Naive B cell (primary cell): Measurements from ENCODE around the gene TRAF7. TPM values are rescaled to one million over a fixed set of nuclear protein-coding genes. Genes with fewer than 3 reads are reported as not detected.
"Not testable (repeated sequence)": the region's sequence is repeated elsewhere in the genome, so short reads cannot be mapped to it uniquely, and the experiment has no call there.

Experiments
- ATAC-seq, 2 donors: fragments of 150-1000 bp; cut with Tn5 transposase; 2 replicates each; pipeline ENCODE4 v1.10.0; 2021; ENCODE audit warnings: low read depth in 2 of 2, mild to moderate bottlenecking in 2 of 2, moderate library complexity in 2 of 2
- DNase-seq: peaks from one replicate; pipeline ENCODE4 v3.0.0; 2022
- H3K27ac Mint-ChIP-seq, 6 donors: one replicate each; pipeline ENCODE4 v1.8.0; 2020 to 2022; ENCODE audit warnings: mild to moderate bottlenecking in 6 of 6, mixed read lengths in 6 of 6, moderate library complexity in 5 of 6, inconsistent platforms in 2 of 6
- H3K27me3 Mint-ChIP-seq, 3 donors: one replicate each; pipeline ENCODE4 v1.8.0; 2021 to 2022; ENCODE audit warnings: mixed read lengths in 3 of 3, mild to moderate bottlenecking in 1 of 3
- H3K36me3 Mint-ChIP-seq, 2 donors: one replicate each; pipeline ENCODE4 v1.8.0; 2020 to 2022; ENCODE audit warnings: mixed read lengths in 2 of 2, inconsistent platforms in 1 of 2, mild to moderate bottlenecking in 1 of 2
- H3K4me1 Mint-ChIP-seq, 3 donors: one replicate each; pipeline ENCODE4 v1.8.0; 2020 to 2022; ENCODE audit warnings: mixed read lengths in 3 of 3, inconsistent platforms in 1 of 3, mild to moderate bottlenecking in 1 of 3, moderate library complexity in 1 of 3
- H3K4me3 Mint-ChIP-seq, 8 donors: one replicate each; pipeline ENCODE4 v1.8.0; 2020 to 2022; ENCODE audit warnings: mild to moderate bottlenecking in 8 of 8, mixed read lengths in 8 of 8, moderate library complexity in 8 of 8, inconsistent platforms in 2 of 8
- H3K9me3 Mint-ChIP-seq, 7 donors: one replicate each; pipeline ENCODE4 v1.8.0; 2020 to 2022; ENCODE audit warnings: mixed read lengths in 7 of 7, mild to moderate bottlenecking in 5 of 7, inconsistent platforms in 2 of 7, moderate library complexity in 1 of 7
- polyA plus RNA-seq, 6 donors: library from polyadenylated mRNA; unstranded; fragments of 300-500 nt; fragmentation: Illumina TruSeq; gene quantifications; one replicate each; pipeline ENCODE4 v1.2.3, GENCODE V29; 2021; ENCODE audit warnings: low read depth in 6 of 6

TRAF7 gene
- polyA plus RNA-seq, 6 donors from 2014 or later, result 4.2 to 9.4 (median 5.6) TPM

DNA sequence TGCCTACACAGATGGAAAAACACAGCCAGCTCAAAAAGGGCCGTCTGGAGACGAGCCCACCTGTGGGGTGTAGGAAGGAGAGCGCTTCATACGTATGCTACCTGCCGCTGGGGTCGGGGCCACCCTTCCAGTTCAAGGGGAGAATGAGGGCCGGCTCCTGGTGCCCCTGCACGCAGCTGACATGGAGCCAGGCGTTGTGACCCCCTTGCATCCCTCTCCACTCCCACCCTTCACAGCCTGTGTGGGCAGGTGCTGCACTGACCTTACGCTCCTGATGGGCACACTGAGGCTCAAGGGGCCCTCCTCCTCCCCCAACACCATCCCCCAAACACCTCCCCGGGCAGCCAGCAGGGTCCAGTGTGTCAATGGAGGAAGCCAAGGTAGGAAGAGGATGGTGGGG lies 30.0 kb upstream of the TRAF7 start:
- H3K27ac Mint-ChIP-seq, result peak overlapping the region in 3 of 6 donors; percentile 49 to 84 (median 78)
- peaks cover 13 to 32% (median 31%) of the 10 kb centered on the region in 3 donors for H3K4me1 Mint-ChIP-seq
- not testable (repeated sequence) for H3K27me3 Mint-ChIP-seq, H3K9me3 Mint-ChIP-seq, ATAC-seq, H3K36me3 Mint-ChIP-seq, DNase-seq
- H3K4me3 Mint-ChIP-seq, result peak overlapping the region in 1 of 8 donors; percentile 25

DNA sequence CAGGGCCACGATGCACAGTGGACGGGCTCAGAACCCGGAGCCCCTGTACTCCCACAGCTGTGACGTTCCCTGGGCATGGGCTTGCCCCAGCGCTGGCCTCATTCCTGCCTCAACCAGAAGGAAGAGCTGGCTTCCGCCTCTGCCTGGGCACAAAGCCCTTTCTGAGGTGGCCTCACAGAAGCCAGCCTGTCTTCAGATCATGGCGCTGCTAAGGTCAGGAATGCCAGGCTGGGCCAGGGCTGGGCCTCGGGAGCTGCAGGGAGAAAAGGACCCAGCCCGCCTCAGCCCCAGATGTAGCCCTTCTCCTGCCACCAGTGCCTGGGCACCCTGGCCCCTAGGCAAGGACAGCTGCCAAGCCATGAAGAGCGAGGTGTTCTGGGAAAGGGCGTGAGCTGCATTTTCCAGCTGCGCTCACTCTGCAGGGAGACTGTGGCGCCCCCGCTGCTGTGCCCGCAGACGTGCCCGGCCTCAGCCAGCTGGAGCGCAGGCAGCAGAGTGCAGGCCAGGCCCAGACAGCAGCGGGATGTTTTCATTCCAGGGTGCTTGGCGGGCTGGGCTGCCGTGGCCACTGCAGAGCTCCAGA lies 29.3 kb upstream of the TRAF7 start:
- not testable (repeated sequence) for H3K27me3 Mint-ChIP-seq, H3K36me3 Mint-ChIP-seq, H3K27ac Mint-ChIP-seq, H3K4me3 Mint-ChIP-seq, DNase-seq, ATAC-seq, H3K9me3 Mint-ChIP-seq
- peaks cover 11 to 29% (median 29%) of the 10 kb centered on the region in 3 donors for H3K4me1 Mint-ChIP-seq

DNA sequence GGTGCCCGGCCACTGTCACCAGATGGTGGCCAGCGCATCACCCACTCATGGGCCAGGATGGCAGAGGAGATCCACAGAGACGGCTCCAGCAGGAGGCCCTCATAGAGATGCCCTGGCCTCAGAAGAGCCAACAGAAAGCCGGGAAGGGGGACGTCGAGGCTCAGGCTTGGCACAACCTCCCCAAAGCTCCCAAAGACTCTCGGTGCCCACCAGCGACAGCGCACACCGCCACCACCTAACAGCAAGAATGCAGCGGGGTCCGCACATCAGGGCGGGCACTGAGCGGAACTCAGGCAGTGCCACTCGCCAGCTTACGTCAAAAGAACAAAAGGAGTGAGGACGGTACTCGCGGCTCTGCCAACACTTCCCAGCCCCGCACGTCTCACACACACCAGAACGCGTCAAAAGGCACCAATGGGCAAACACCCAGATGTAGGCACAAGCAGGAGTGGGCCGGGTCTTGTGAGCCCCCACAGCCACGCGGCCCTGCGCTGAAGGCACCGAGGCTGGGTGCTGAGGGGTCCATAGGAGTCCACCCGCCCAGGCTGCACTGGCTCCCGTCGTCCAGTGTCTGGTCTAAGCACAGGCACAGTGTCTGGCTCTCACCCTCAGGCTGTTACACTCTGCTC lies 28.5 kb upstream of the TRAF7 start:
- not testable (repeated sequence) for ATAC-seq, H3K36me3 Mint-ChIP-seq, H3K27me3 Mint-ChIP-seq, DNase-seq, H3K9me3 Mint-ChIP-seq
- Mint-ChIP-seq H3K27ac (peak overlapping the region in 2 of 6 donors; percentile 40 to 44), H3K4me1 (peaks cover 9 to 29% (median 25%) of the 10 kb centered on the region in 3 donors), H3K4me3 (peak overlapping the region in 5 of 8 donors; percentile 8 to 66 (median 33))

DNA sequence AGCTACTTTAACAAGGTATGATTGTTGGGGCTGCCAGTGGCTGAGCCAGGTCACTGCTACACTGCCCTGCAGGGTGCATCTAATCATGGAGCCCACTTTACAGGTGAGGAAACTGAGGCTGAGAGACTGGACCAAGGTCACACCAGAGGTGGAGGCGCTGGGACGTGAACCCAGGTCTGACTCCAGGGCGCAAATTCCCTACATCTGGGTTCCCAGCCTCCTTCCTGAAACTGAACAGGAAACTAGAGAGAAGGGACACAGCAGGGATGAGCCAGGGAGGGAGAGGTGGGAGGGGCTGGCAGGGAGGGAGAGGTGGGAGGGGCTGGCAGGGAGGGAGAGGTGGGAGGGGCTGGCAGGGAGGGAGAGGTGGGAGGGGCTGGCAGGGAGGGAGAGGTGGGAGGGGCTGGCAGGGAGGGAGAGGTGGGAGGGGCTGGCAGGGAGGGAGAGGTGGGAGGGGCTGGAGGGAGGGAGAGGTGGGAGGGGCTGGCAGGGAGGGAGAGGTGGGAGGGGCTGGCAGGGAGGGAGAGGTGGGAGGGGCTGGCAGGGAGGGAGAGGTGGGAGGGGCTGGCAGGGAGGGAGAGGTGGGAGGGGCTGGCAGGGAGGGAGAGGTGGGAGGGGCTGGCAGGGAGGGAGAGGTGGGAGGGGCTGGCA lies 27.8 kb upstream of the TRAF7 start:
- Mint-ChIP-seq H3K4me1 (peaks cover 9 to 29% (median 25%) of the 10 kb centered on the region in 3 donors), H3K4me3 (peak overlapping the region in 4 of 8 donors; percentile 10 to 66 (median 46))
- H3K9me3 Mint-ChIP-seq, ATAC-seq, H3K27ac Mint-ChIP-seq, H3K27me3 Mint-ChIP-seq, H3K36me3 Mint-ChIP-seq, DNase-seq: not testable (repeated sequence)

DNA sequence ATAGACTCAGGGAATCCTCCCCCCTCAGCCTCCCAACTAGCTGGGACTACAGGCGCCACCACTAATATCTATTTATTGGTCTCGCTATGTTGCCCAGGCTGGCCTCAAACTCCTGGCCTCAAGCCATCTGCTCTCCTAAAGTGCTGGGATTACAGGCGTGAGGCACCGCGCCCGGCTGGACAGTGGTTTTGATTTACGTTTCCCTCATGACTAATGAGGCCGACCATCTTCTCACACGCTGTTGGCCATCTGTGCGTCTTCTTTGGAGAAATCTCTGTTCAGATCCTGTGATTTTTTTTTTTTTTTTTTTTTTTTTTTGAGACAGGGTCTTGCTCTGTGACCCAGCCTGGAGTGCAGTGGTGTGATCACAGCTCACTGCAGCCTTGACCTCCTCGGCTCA lies 26.3 kb upstream of the TRAF7 start:
- not testable (repeated sequence) for H3K9me3 Mint-ChIP-seq, ATAC-seq, DNase-seq, H3K27ac Mint-ChIP-seq, H3K27me3 Mint-ChIP-seq, H3K36me3 Mint-ChIP-seq
- peaks cover 9 to 29% (median 25%) of the 10 kb centered on the region in 3 donors for H3K4me1 Mint-ChIP-seq
- peak overlapping the region in 1 of 8 donors; percentile 59 for H3K4me3 Mint-ChIP-seq

DNA sequence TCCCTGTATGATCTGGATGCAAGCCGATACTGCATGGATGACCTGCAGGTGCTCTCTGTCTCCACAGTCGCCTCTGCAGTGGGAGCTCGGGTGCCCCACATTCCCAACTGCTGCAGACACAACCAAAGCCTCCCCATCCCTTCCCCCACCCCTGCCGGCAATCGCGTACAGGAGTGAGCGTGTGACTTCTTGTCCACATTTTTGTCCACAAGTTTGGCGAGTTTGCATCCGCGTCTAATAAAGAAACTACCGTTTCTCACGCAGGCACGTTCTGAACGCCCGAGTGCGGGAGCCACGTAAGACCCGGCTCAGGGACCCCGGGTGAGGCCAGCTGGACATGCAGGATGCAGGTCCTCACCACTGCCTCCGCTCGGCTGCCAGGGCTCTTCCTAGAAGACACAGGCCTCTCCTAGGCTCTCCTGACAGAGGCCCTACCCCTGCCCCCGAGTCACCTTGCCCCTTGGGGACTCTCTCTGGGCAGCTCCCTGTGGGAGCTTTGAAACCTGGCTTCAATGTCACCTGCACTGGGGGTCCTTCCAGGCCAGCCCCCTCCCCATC lies 25.6 kb upstream of the TRAF7 start:
- not testable (repeated sequence) for H3K4me3 Mint-ChIP-seq, H3K9me3 Mint-ChIP-seq, DNase-seq, H3K27me3 Mint-ChIP-seq, ATAC-seq, H3K36me3 Mint-ChIP-seq, H3K27ac Mint-ChIP-seq
- peaks cover 11 to 28% (median 25%) of the 10 kb centered on the region in 3 donors for H3K4me1 Mint-ChIP-seq

DNA sequence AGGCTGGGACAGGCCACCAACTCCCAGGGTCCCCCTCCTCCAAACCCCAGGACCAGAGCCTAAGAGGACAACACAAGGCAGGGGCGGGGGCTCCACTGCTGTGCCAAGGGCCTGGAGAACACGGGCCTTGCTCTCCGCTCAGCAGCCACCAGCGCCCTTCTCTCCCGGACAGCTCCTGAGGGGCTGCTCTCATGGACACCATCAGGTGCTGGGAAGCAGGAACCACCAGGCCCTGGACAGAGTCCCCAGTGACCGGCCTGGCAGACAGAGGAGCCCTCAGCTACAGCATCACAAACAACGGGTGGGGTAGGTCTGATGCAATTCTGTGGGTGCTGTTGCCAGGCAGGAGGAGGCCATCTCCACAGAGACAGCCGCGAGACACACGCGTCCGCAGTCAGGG lies 21.8 kb upstream of the TRAF7 start:
- not testable (repeated sequence) for ATAC-seq, H3K36me3 Mint-ChIP-seq, H3K27me3 Mint-ChIP-seq, H3K27ac Mint-ChIP-seq, H3K9me3 Mint-ChIP-seq, DNase-seq
- Mint-ChIP-seq H3K4me1 (peaks cover 7 to 10% (median 7%) of the 10 kb centered on the region in 3 donors), H3K4me3 (peak overlapping the region in 2 of 8 donors; percentile 21 to 65)

DNA sequence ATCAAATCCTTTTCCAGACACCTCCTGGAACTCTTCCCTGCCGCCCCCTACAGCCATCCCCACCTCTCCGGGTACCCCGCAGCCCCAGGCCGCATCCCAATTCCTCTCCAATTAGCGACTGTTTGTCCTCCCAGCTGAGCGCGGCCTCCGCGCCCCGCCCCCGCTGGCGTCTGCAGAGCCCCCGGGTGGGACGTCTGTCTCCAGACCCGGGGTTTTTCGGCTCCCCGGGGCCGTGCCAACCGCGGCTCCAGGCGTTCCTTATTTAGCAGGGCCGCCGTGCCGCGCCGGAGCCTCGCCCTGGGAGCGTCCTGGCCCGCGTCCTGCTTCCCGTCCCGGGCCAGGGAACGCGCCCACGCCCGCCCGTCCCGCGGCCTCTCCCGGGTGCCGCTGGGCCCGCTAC lies 20.5 kb upstream of the TRAF7 start:
- peak overlapping the region in 3 of 6 donors; percentile 41 to 77 (median 61) for H3K27ac Mint-ChIP-seq
- H3K4me1 Mint-ChIP-seq, H3K36me3 Mint-ChIP-seq, ATAC-seq, DNase-seq, H3K27me3 Mint-ChIP-seq, H3K9me3 Mint-ChIP-seq: not testable (repeated sequence)
- H3K4me3 Mint-ChIP-seq, result peak overlapping the region in 7 of 8 donors; percentile 25 to 91 (median 71)

DNA sequence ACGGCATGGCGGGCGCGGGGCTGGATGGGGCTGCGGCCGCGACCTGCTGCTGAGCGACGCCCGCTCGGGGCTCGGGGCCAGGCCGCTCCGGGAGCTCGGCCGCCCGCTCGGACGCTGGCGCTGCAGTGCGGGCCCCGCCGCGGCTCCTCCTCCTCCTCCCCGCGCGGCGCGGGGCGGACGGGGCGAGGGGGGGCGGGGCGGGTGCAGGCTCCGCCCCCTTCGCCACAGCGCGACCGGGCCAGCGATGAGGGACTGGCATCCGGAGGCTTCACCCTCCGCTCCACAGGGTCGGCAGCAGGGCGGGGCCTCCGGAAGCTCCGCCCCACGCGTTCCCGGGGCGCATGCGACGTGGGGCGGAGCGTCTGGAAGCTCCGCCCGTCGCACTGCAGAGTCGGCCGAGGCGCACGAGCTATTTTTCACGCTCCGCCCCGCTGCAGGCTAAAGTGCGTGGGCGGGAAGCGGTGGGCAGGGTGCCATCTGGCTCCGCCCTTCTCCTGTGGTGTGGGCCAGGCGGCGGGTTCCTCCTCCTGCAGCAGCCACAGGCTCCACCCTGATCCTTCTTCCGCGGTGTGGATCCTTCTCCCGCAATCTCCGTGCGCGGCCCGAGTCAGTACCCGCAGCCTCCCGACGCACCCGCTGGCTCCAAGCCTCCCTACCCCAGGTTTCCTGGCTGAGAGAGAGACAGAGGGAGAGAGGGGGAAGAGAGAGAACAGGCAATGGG lies 19.7 kb upstream of the TRAF7 start, which contains the start of gene PKD1:
Gene PKD1, minus strand, starts transcription at position 129 of the 721 bp plus-strand sequence. CDS start 209 bp downstream, outside the sequence.
- not testable (repeated sequence) for H3K36me3 Mint-ChIP-seq, H3K9me3 Mint-ChIP-seq, H3K27me3 Mint-ChIP-seq
- peaks cover 11 to 16% (median 13%) of the 10 kb centered on the region in 3 donors for H3K4me1 Mint-ChIP-seq
- peak within 1 kb of the TSS; percentile 84 to 98 (median 96) for H3K4me3 Mint-ChIP-seq
- ATAC-seq (peak; percentile 72 to 75), DNase-seq (peak; percentile 100)
- H3K27ac Mint-ChIP-seq, result peak within 1 kb of the TSS; percentile 91 to 98 (median 96)

DNA sequence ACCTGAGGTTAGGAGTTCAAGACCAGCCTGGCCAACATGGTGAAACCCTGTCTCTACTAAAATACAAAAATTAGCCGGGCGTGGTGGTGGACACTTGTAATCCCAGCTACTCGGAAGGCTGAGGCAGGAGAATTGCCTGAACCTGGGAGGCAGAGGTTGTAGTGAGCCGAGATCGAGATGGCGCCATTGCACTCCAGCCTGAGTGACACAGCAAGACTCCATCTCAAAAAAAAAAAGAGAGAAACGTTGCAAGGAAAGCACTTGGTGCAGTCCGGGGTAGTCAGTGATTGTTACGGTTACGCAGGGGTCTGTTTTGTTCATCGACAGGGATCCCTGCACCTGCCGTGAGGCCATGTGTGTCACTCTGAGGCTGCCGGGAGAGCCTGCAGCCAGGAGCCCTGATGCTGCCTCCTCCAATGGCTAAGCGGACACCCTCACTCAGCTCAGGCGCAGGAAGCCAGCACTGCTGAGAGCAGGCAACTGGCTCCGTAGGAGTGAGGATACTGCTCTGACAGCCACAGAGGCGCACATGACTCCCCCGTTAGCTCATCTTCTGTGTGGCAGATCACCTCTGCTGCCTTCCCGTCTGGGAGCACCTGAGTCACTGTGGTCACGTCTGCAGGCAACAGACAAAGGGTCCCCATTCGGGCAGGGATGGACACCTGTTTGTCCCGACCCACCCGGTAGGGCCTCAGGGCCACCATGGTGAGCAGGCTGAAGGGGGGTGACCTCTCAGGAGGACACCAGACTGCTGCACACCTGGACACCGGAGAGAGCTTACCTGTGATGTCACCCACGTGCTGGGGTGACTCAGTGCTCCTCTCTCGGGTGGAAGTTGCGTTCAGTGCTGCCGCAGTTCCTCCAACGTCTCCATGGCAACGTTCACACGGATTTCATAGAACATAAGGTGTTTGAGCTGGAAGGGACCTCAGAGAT lies 12.4 kb upstream of the TRAF7 start:
- Mint-ChIP-seq H3K27ac (peak overlapping the region in 2 of 6 donors; percentile 29 to 71), H3K9me3 (no peaks in the 10 kb centered on the region), H3K36me3 (no peaks in the 10 kb centered on the region), H3K27me3 (no peaks in the 10 kb centered on the region), H3K4me3 (peak overlapping the region in 1 of 8 donors; percentile 7), H3K4me1 (peaks cover 7 to 8% (median 7%) of the 10 kb centered on the region in 3 donors)
- ATAC-seq (no peak), DNase-seq (no peak)

DNA sequence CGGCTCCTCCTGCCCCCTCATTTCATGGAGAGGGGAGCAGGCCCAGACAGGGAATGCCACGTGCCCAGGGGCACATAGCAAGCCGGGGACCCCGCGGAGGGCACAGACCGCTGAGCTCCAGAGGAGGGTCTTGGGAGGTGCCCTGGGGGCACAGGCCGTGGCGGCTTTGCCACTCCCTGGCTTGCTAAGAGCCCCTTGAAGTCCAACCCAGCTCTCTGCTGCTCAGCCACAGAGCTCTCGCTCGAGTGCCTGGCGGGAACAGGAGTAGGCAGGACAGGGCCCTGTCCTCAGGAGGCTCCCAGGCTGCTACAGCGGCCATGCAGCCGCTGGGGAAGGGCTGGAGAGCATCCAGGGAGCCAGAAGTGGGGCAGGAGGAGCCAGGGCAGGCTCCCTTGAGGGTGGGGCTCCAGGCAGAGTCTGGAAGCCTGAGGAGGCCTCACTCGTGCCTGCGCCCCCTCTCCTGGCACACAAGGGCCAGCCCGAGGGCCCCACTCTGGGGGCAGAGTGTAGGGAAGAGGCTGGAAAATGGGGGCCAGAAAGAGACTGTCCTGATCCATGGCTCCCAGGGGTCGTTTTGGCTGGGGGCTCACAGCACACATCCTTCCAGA lies 11.6 kb upstream of the TRAF7 start:
- Mint-ChIP-seq H3K27ac (no peak overlapping the region), H3K36me3 (no peaks in the 10 kb centered on the region), H3K27me3 (no peaks in the 10 kb centered on the region), H3K4me3 (no peak overlapping the region), H3K9me3 (no peaks in the 10 kb centered on the region), H3K4me1 (peaks cover 7 to 8% (median 7%) of the 10 kb centered on the region in 3 donors)
- ATAC-seq (no peak), DNase-seq (no peak)

DNA sequence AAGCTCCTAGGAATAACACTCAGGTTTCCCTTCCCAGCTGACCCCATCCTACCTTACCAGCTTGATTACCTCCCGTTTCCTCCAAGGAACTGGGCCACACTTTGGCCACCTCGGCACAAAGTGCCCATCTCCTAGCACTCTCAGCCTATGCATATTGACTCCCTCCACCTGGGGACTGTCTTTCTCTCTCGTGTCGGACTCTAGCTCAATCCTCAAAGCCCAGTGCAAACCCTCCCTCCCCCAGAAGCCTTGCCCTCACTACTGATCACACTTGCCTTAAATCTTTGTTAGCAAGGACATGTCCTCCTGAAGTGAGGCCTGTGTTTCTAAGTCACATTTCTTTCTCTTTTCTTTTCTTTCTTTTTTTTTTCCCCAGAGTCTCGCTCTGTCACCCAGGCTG lies 9.7 kb upstream of the TRAF7 start:
- no peaks in the 10 kb centered on the region for H3K9me3 Mint-ChIP-seq
- ATAC-seq (no peak), DNase-seq (no peak)
- no peaks in the 10 kb centered on the region for H3K36me3 Mint-ChIP-seq
- H3K27ac Mint-ChIP-seq, result peak overlapping the region in 2 of 6 donors; percentile 1 to 9
- peaks cover 7 to 13% (median 9%) of the 10 kb centered on the region in 3 donors for H3K4me1 Mint-ChIP-seq
- peak overlapping the region in 1 of 8 donors; percentile 53 for H3K4me3 Mint-ChIP-seq
- H3K27me3 Mint-ChIP-seq, result no peaks in the 10 kb centered on the region
